ENCODE results near the gene RPS6KL1. TPM values are rescaled to one million over a fixed set of nuclear protein-coding genes. Genes with fewer than 3 reads are reported as not detected.
A peak's percentile ranks its signal among the peaks of the same experiment; 100 is the strongest.

Gene RPS6KL1
- total RNA-seq, 2 experiments from 2014 or later: 4.5 to 4.6 TPM

DNA sequence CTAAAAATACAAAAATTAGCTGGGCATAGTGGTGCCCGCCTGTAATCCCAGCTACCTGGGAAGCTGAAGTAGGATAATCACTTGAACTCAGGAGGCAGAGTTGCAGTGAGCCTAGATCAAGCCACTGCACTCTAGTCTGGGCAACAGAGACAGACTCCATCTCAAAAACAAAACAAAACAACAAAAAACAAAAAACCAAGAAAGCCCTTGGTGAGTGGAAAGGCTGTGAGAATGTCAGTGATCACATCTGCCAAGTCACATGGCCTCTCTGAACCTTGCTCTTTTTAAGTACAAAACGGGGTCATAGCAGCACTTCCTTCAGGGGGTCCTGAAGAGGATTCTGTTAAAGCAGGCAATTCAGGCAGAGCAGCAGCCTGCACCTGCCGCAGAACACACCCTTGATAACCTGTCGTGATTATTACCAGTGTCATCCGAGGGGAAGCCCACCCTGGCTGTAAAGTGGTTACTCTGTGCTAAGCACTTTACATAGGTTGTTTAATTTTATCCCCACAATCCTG lies 9.6 kb downstream of the RPS6KL1 start:
- Mint-ChIP-seq H3K36me3 (ENCODE audit: low read depth) (no peaks in the 10 kb centered on the region), H3K4me3 (no peak overlapping the region), H3K9me3 (no peaks in the 10 kb centered on the region), H3K4me1 (no peaks in the 10 kb centered on the region), H3K27ac (no peak overlapping the region), H3K27me3 (no peaks in the 10 kb centered on the region)
- DNase-seq: no peak
- ChIA-PET POLR2A (no interaction called here), CTCF (interaction anchor here (1.0 to 1.5 kb wide), 2 partner anchors 10 to 175 kb away, joined by 3 to 4 read pairs; no protein-coding TSS in a partner anchor)

DNA sequence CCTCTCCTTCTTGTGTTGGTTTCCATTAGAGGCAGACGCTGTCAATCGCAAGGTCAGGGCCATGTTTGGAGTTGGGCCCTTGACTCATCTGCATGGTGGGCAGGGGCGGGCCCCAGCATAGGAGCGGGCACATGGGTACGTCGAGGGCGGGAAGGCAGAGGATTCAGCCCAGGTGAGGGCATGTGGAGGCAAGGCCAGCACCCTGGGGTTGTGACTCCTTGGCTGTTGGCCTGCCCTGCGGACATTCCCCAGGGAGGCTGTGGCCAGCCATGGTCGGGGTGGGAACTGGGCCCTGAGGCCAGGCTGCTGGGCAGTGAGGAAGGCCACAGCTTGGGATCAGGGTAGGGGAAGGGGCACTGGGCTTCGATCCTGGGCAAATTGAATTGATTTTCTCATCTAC lies 10.3 kb downstream of the RPS6KL1 start:
- CTCF ChIA-PET: interaction anchor here (0.9 to 1.5 kb wide), 3 partner anchors 8 to 175 kb away, joined by 3 to 4 read pairs (median 3); no protein-coding TSS in a partner anchor
- H3K4me1 Mint-ChIP-seq: no peaks in the 10 kb centered on the region
- POLR2A ChIA-PET: no interaction called here

DNA sequence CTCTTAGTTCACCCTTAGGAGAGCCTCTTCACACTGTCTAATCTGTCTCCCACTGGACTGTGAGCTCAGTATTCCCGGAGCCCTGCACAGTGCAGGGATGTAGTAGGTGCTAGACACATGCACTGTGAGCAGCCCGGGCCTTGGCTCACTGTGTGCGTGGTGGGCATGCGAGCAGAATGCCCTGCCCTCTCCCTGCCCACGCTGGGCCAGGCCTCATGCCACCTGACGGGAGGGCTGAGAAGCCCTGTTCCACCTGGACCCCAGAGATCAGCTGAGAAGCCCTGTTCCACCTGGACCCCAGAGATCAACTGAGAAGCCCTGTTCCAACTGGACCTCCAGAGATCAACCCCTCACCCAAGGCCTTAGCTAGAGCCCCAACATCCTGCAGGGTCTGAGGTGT lies 10.9 kb downstream of the RPS6KL1 start:
- CTCF ChIA-PET: interaction anchor here (0.9 to 1.5 kb wide), 3 partner anchors 9 to 176 kb away, joined by 3 to 4 read pairs (median 3); no protein-coding TSS in a partner anchor
- Mint-ChIP-seq H3K4me3 (no peak overlapping the region), H3K36me3 (ENCODE audit: low read depth) (no peaks in the 10 kb centered on the region), H3K27me3 (no peaks in the 10 kb centered on the region), H3K9me3 (no peaks in the 10 kb centered on the region), H3K27ac (no peak overlapping the region), H3K4me1 (peaks cover 2% of the 10 kb centered on the region)
- POLR2A ChIA-PET: no interaction called here
- DNase-seq: no peak

More for the DNA sequence above, 10.3 kb downstream of the RPS6KL1 start:
- Mint-ChIP-seq H3K4me3 (no peak overlapping the region), H3K27me3 (no peaks in the 10 kb centered on the region), H3K27ac (peak overlapping the region; percentile 25), H3K36me3 (ENCODE audit: low read depth) (no peaks in the 10 kb centered on the region), H3K9me3 (no peaks in the 10 kb centered on the region)
- DNase-seq: no peak

DNA sequence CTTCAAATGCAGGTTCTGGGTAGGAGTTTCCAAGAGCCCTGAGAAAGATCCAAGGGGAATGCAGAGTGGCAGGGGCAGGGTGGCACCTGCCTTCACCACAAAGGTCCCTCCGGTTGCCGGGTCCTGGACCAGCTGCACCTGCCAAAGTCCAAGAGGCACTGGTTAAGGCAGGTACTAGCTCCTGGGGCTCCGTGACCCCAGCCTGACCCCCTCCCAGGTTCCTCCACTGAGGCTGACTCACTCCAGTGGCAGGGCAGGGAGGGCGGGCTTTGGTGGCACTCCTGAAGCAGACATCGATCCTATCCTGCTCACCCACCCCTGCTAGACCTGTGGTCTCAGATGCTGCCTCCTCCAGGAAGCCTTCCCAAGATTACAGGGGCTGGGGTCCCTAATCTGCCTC lies 11.4 kb downstream of the RPS6KL1 start:
- no peaks in the 10 kb centered on the region for H3K36me3 Mint-ChIP-seq (ENCODE audit: low read depth)
- H3K4me3 Mint-ChIP-seq: no peak overlapping the region
- H3K27ac Mint-ChIP-seq: no peak overlapping the region
- H3K4me1 Mint-ChIP-seq: peaks cover 3% of the 10 kb centered on the region
- H3K9me3 Mint-ChIP-seq: no peaks in the 10 kb centered on the region
- no peak for DNase-seq
- POLR2A ChIA-PET: no interaction called here
- CTCF ChIA-PET: no interaction called here
- H3K27me3 Mint-ChIP-seq: no peaks in the 10 kb centered on the region

DNA sequence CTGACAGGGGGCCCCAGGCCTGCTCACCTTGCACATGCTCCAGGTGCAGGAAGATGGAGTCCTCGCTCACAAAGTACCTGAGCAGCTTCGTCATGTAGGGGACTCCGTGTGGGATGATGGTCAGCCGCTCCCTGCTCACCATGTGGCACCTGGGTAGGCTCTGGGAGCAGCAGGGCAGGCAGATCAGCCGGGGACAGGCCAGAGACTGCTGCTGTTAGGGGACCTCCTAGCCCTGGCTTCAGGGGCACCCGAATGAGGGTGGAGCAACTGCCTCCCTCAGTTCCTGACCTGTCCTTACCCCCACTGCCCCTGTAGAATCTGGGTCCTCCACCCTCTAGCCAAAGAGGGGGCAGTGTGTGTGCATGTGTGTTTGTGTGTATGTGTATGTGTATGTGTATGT lies 11.8 kb downstream of the RPS6KL1 start:
- H3K27me3 Mint-ChIP-seq: no peaks in the 10 kb centered on the region
- H3K27ac Mint-ChIP-seq: no peak overlapping the region
- CTCF ChIA-PET: no interaction called here
- no peaks in the 10 kb centered on the region for H3K9me3 Mint-ChIP-seq
- POLR2A ChIA-PET: no interaction called here
- peaks cover 3% of the 10 kb centered on the region for H3K4me1 Mint-ChIP-seq
- no peak for DNase-seq
- no peaks in the 10 kb centered on the region for H3K36me3 Mint-ChIP-seq (ENCODE audit: low read depth)
- H3K4me3 Mint-ChIP-seq: no peak overlapping the region

DNA sequence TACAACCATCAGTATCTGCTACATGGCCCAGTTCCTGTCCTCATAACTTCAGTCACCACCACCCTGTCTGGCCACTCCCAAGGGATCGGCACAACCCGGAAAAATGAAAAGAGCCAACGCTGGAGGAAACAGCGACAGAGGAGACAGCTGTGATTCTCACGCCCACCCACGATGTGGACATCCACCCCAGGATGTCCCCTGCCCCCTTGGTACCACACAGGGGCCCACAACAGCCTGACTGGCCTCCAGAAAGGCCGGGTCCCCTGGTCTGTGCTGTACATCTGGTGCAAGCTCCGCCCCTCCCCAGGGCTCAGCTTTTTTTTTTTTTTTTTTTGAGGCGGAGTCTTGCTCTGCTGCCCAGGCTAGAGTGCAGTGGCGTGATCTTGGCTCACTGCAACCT lies 12.5 kb downstream of the RPS6KL1 start:
- H3K4me1 Mint-ChIP-seq: peaks cover 6% of the 10 kb centered on the region
- peaks cover 3% of the 10 kb centered on the region for H3K36me3 Mint-ChIP-seq (ENCODE audit: low read depth)
- POLR2A ChIA-PET: no interaction called here

DNA sequence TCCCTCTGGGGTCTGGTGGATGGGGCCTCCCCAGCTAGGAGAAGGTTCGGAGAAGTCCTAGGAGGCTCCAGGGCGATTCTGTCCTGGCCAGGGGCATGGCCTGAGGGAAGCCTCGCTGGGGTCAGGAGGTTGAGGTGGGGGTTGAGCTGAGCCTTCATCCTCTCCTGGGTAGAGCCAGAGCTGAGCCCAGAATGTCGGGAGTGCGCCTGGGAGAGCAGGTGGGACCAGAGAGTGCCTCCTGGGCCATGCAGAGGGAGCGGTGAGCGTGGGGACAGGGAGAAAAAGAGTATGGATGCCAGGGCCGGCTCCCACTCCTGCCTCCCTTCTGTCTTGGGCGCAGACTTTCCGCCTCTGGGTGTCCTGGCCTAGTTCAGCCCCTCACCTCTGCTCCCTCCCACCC lies 13.1 kb downstream of the RPS6KL1 start:
- DNase-seq: no peak
- Mint-ChIP-seq H3K27ac (no peak overlapping the region), H3K36me3 (ENCODE audit: low read depth) (peaks cover 5% of the 10 kb centered on the region), H3K9me3 (no peaks in the 10 kb centered on the region), H3K4me1 (peaks cover 7% of the 10 kb centered on the region), H3K27me3 (no peaks in the 10 kb centered on the region), H3K4me3 (no peak overlapping the region)
- ChIA-PET POLR2A (no interaction called here), CTCF (interaction anchor here (6.1 kb wide), 1 partner anchor 51 kb away, joined by 138 read pairs; no protein-coding TSS in a partner anchor)

More for the DNA sequence above, 12.5 kb downstream of the RPS6KL1 start:
- Mint-ChIP-seq H3K4me3 (no peak overlapping the region), H3K27ac (no peak overlapping the region), H3K9me3 (no peaks in the 10 kb centered on the region), H3K27me3 (no peaks in the 10 kb centered on the region)
- DNase-seq: no peak
- CTCF ChIA-PET: no interaction called here

DNA sequence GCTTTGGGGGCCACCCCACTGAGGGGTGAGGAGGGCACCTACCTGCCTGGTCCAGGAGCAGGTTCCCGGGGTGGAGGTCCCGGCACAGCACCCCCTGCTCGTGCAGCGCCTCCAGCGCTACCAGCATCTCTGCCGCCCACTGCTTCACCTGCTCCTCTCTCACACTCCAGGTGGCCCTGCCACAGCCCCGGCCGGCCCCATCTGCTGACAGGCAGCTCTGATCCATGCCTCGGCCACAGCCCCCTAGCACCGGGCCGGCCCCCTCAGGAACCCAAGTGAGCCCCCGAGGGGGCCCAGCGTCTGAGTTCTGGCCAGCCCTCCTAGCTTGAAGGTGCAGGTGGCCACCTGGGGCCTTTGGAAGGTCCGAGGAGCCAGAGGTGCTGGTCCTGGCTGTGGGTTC lies 13.6 kb downstream of the RPS6KL1 start:
- Mint-ChIP-seq H3K36me3 (ENCODE audit: low read depth) (peaks cover 9% of the 10 kb centered on the region), H3K4me3 (no peak overlapping the region), H3K27ac (no peak overlapping the region), H3K27me3 (no peaks in the 10 kb centered on the region), H3K4me1 (peaks cover 9% of the 10 kb centered on the region), H3K9me3 (no peaks in the 10 kb centered on the region)
- CTCF ChIA-PET: interaction anchor here (6.1 kb wide), 1 partner anchor 51 kb away, joined by 138 read pairs; no protein-coding TSS in a partner anchor
- DNase-seq: no peak
- POLR2A ChIA-PET: no interaction called here

DNA sequence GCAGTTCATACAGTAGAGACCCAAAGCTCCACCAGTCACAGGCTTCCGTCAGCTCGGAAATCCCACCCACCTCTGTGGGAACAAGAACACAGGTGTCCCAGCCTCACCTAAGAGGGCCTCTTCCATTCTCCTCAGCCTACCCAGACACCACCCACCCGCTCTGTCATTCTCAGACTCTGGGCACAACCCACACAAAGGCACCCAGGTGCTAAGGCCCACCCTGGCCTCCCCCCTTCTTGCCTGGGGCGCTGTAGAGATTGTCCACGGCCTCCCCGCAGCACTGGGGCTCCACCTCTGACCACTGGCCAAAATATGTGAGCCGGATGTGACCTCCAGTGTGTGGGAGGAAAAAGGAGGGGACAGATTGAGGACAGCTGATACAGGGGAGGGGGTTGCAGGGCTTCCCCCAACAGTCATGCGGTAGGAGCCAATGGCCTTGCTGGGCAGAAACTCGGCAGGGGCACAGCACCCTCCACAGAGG lies 14.2 kb downstream of the RPS6KL1 start:
- ChIA-PET CTCF (interaction anchor here (1.2 to 6.1 kb wide), 2 partner anchors 16 to 50 kb away, joined by 3 to 138 read pairs; no protein-coding TSS in a partner anchor), POLR2A (no interaction called here)
- no peaks in the 10 kb centered on the region for H3K27me3 Mint-ChIP-seq
- no peaks in the 10 kb centered on the region for H3K9me3 Mint-ChIP-seq
- no peak for DNase-seq
- peaks cover 9% of the 10 kb centered on the region for H3K4me1 Mint-ChIP-seq
- H3K27ac Mint-ChIP-seq: no peak overlapping the region
- H3K4me3 Mint-ChIP-seq: no peak overlapping the region
- peaks cover 12% of the 10 kb centered on the region for H3K36me3 Mint-ChIP-seq (ENCODE audit: low read depth)

DNA sequence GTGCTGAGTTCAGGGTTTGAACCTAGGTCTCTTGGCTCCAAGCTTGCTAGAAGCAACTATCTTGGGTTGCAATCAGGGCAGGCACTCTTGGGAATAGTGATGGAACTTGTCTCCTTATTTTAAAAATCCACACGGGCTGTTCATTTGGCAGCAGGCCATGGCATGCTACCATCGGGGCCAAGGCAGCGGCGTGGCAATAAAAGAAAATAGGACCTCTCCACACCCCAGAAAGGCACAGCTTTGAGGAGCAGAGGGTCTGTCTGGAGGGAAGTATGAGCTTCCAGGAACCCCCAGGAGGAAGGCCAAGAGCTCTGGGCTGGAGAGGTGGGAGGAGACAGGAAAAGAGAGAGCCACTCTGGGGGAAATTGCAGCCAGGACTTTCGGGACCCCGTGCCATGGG lies 15.3 kb downstream of the RPS6KL1 start:
- H3K36me3 Mint-ChIP-seq (ENCODE audit: low read depth): peaks cover 18% of the 10 kb centered on the region
- H3K4me1 Mint-ChIP-seq: peaks cover 9% of the 10 kb centered on the region
- H3K4me3 Mint-ChIP-seq: no peak overlapping the region
- peak overlapping the region; percentile 64 for H3K27ac Mint-ChIP-seq
- DNase-seq: no peak
- ChIA-PET POLR2A (no interaction called here), CTCF (interaction anchor here (0.7 to 6.1 kb wide), 6 partner anchors 9 to 157 kb away, joined by 3 to 138 read pairs (median 3); partner anchors contain the start of genes ACYP1 and RPS6KL1)
- H3K9me3 Mint-ChIP-seq: no peaks in the 10 kb centered on the region
- no peaks in the 10 kb centered on the region for H3K27me3 Mint-ChIP-seq

DNA sequence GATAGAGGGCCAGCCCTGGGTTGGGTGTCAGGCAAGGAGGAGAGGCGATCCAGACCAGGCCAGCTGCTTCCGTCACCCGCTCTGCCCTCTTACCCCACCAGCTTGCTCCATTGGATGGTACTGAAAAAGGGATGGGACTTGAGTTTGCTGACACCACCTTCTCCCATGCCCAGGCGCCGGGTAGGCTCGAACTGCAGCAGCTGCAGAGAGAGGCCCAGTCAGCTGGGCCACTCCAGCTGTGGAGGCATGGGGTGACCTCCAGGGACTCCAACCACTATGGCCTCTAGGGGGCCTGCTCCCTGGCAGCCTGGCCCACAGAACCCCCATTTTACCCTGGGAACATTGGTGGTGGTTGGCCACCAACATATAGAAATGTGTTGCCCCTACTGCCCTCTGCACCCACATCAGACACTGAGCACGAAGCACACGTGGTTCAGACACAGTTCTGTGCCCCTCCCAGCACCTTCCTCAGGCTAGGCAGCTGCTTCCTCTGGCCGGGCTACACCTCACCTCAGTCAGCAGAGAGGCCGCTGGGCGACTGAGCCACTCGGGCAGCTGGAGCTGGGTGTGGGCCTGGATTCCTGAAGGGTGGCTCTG lies 16.0 kb downstream of the RPS6KL1 start:
- peak overlapping the region; percentile 61 for H3K27ac Mint-ChIP-seq
- CTCF ChIA-PET: interaction anchor here (0.5 to 6.1 kb wide), 8 partner anchors 10 to 1572 kb away, joined by 3 to 138 read pairs (median 6); partner anchors contain the start of genes ACYP1 and RPS6KL1
- H3K27me3 Mint-ChIP-seq: no peaks in the 10 kb centered on the region

DNA sequence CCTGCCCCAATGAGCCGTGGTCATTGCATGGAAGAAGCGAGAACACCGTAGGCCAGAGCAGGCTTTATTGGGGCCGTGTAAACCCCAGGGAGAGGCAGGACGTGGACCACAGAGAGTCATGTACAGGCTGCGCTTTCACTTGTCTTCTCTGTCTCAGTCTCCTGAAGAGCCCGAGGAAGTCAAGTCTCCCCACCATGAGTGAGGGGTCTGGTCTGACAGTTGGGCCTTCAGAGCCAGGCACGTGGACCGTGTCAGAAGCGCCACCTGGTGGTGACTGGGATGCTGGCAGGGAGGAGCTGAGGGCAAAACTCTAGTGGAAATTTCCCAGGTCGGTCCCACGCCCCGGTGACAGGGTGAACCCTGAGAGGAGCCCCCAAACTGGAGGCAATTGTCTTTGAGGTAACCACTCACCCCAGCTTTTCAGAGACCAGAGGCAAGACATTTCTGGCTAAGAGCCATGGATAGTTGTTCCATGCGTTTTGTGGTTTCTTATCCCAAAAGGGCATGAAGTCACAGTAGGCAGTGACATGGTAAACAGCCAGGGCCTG lies 17.4 kb downstream of the RPS6KL1 start:
- H3K4me1 Mint-ChIP-seq: peaks cover 9% of the 10 kb centered on the region
- H3K36me3 Mint-ChIP-seq (ENCODE audit: low read depth): peaks cover 35% of the 10 kb centered on the region
- DNase-seq: peak; percentile 81
- H3K27ac Mint-ChIP-seq: peak overlapping the region; percentile 60
- H3K4me3 Mint-ChIP-seq: no peak overlapping the region
- H3K27me3 Mint-ChIP-seq: no peaks in the 10 kb centered on the region
- CTCF ChIA-PET: interaction anchor here (0.6 to 6.1 kb wide), 26 partner anchors 9 to 400 kb away, joined by 3 to 138 read pairs (median 4); partner anchors contain the start of genes ACYP1, LTBP2 and RPS6KL1
- H3K9me3 Mint-ChIP-seq: no peaks in the 10 kb centered on the region
- POLR2A ChIA-PET: interaction anchor here (1.5 kb wide), 1 partner anchor 44 kb away, joined by 8 read pairs; no protein-coding TSS in a partner anchor

More for the DNA sequence above, 16.0 kb downstream of the RPS6KL1 start:
- Mint-ChIP-seq H3K36me3 (ENCODE audit: low read depth) (peaks cover 24% of the 10 kb centered on the region), H3K4me3 (no peak overlapping the region), H3K4me1 (peaks cover 9% of the 10 kb centered on the region), H3K9me3 (no peaks in the 10 kb centered on the region)
- DNase-seq: no peak
- POLR2A ChIA-PET: no interaction called here

Data from activated CD4-positive, alpha-beta T cell treated with anti-CD3 and anti-CD28 coated beads, Interleukin-2, amount 10 ng/mL, durations not matched to agents 7 days and 5 days (primary cell).